ENCODE measurements around the gene ISCA2. TPM values are rescaled to one million over a fixed set of nuclear protein-coding genes. Genes with fewer than 3 reads are reported as not detected.

ISCA2 gene
- total and polyA plus RNA-seq, 2 donors, result 34.1 to 35.3 TPM

- no peaks in the 10 kb centered on the region for H3K9me3 ChIP-seq (ENCODE audit: control insufficient read depth in 2 of 2, insufficient read depth in 1 of 2, low read length in 1 of 2)
- H3K4me1 ChIP-seq (ENCODE audit: control insufficient read depth in 2 of 2, insufficient read depth in 2 of 2, low read length in 2 of 2), result peaks cover 0 to 11% of the 10 kb centered on the region in 2 donors
- DNase-seq (ENCODE audit: low read depth in 6 of 9, low spot score in 9 of 9), result no peak
- no peaks in the 10 kb centered on the region for H3K36me3 ChIP-seq (ENCODE audit: control insufficient read depth in 2 of 2, insufficient read depth in 2 of 2, low read length in 1 of 2)
- H3K27ac ChIP-seq (ENCODE audit: low read depth in 1 of 2, low read length in 1 of 2), result no peak overlapping the region
- no peak overlapping the region for H3K4me3 ChIP-seq (ENCODE audit: low read length in 2 of 2)
- peaks cover 0 to 2% of the 10 kb centered on the region in 2 donors for H3K27me3 ChIP-seq (ENCODE audit: control insufficient read depth in 2 of 2, insufficient read depth in 1 of 2, low read length in 1 of 2)
- 98% methylated on average over 12 of the region's 12 CpGs for WGBS
These were observed 10.4 kb downstream of the ISCA2 start for GRCh38 chr14:74503938-74504335.

GRCh38 chr14:74504412-74504811 is 10.8 kb downstream of the ISCA2 start:
- Histone ChIP-seq H3K9me3 (ENCODE audit: control insufficient read depth in 2 of 2, insufficient read depth in 1 of 2, low read length in 1 of 2) (no peaks in the 10 kb centered on the region), H3K27me3 (ENCODE audit: control insufficient read depth in 2 of 2, insufficient read depth in 1 of 2, low read length in 1 of 2) (peaks cover 0 to 2% of the 10 kb centered on the region in 2 donors), H3K4me3 (ENCODE audit: low read length in 2 of 2) (no peak overlapping the region), H3K27ac (ENCODE audit: low read depth in 1 of 2, low read length in 1 of 2) (no peak overlapping the region), H3K4me1 (ENCODE audit: control insufficient read depth in 2 of 2, insufficient read depth in 2 of 2, low read length in 2 of 2) (peaks cover 0 to 11% of the 10 kb centered on the region in 2 donors), H3K36me3 (ENCODE audit: control insufficient read depth in 2 of 2, insufficient read depth in 2 of 2, low read length in 1 of 2) (no peaks in the 10 kb centered on the region)
- 98% methylated on average over 4 of the region's 4 CpGs for WGBS
- no peak for DNase-seq (ENCODE audit: low read depth in 6 of 9, low spot score in 9 of 9)

- DNase-seq (ENCODE audit: low read depth in 6 of 9, low spot score in 9 of 9), result no peak
- no peaks in the 10 kb centered on the region for H3K36me3 ChIP-seq (ENCODE audit: control insufficient read depth in 2 of 2, insufficient read depth in 2 of 2, low read length in 1 of 2)
- peaks cover 0 to 11% of the 10 kb centered on the region in 2 donors for H3K4me1 ChIP-seq (ENCODE audit: control insufficient read depth in 2 of 2, insufficient read depth in 2 of 2, low read length in 2 of 2)
- no peaks in the 10 kb centered on the region for H3K9me3 ChIP-seq (ENCODE audit: control insufficient read depth in 2 of 2, insufficient read depth in 1 of 2, low read length in 1 of 2)
- H3K27ac ChIP-seq (ENCODE audit: low read depth in 1 of 2, low read length in 1 of 2), result no peak overlapping the region
- H3K27me3 ChIP-seq (ENCODE audit: control insufficient read depth in 2 of 2, insufficient read depth in 1 of 2, low read length in 1 of 2), result peaks cover 0 to 2% of the 10 kb centered on the region in 2 donors
- WGBS, result 98% methylated on average over 20 of the region's 20 CpGs
- no peak overlapping the region for H3K4me3 ChIP-seq (ENCODE audit: low read length in 2 of 2)
These were observed 11.5 kb downstream of the ISCA2 start for GRCh38 chr14:74504874-74505720.

DNA sequence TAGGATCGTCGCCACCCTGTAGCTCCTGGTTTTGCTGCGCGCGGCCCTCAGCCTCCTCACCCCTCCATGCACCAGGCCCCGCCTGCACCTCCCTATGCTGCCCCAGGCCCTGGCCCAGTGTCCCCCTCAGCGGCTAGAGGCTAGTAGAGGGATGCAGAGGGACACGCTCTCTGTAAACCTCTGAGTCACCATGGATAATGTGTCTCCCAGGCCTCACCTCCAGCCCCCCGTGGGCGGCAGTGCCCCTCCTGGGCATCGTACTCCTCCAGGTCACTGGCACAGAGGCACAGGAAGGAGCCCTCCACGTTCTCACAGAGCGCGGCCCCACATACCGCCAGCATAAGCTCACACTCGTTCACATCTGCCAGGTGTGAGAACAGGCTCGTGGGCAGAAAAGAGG is 12.3 kb downstream of the ISCA2 start:
- WGBS, result 55% methylated on average over 17 of the region's 17 CpGs
- DNase-seq (ENCODE audit: low read depth in 6 of 9, low spot score in 9 of 9), result peak in 1 of 9 donors; percentile 35
- H3K27ac ChIP-seq (ENCODE audit: low read depth in 1 of 2, low read length in 1 of 2), result no peak overlapping the region
- H3K36me3 ChIP-seq (ENCODE audit: control insufficient read depth in 2 of 2, insufficient read depth in 2 of 2, low read length in 1 of 2), result no peaks in the 10 kb centered on the region
- H3K27me3 ChIP-seq (ENCODE audit: control insufficient read depth in 2 of 2, insufficient read depth in 1 of 2, low read length in 1 of 2), result peaks cover 0 to 2% of the 10 kb centered on the region in 2 donors
- no peaks in the 10 kb centered on the region for H3K9me3 ChIP-seq (ENCODE audit: control insufficient read depth in 2 of 2, insufficient read depth in 1 of 2, low read length in 1 of 2)
- H3K4me3 ChIP-seq (ENCODE audit: low read length in 2 of 2), result no peak overlapping the region
- H3K4me1 ChIP-seq (ENCODE audit: control insufficient read depth in 2 of 2, insufficient read depth in 2 of 2, low read length in 2 of 2), result peaks cover 0 to 11% of the 10 kb centered on the region in 2 donors

GRCh38 chr14:74506411-74506851 is 12.9 kb downstream of the ISCA2 start:
- H3K4me1 ChIP-seq (ENCODE audit: control insufficient read depth in 2 of 2, insufficient read depth in 2 of 2, low read length in 2 of 2), result peaks cover 0 to 11% of the 10 kb centered on the region in 2 donors
- H3K27me3 ChIP-seq (ENCODE audit: control insufficient read depth in 2 of 2, insufficient read depth in 1 of 2, low read length in 1 of 2), result peaks cover 0 to 2% of the 10 kb centered on the region in 2 donors
- H3K4me3 ChIP-seq (ENCODE audit: low read length in 2 of 2), result no peak overlapping the region
- no peak overlapping the region for H3K27ac ChIP-seq (ENCODE audit: low read depth in 1 of 2, low read length in 1 of 2)
- H3K36me3 ChIP-seq (ENCODE audit: control insufficient read depth in 2 of 2, insufficient read depth in 2 of 2, low read length in 1 of 2), result no peaks in the 10 kb centered on the region
- H3K9me3 ChIP-seq (ENCODE audit: control insufficient read depth in 2 of 2, insufficient read depth in 1 of 2, low read length in 1 of 2), result no peaks in the 10 kb centered on the region
- peak in 1 of 9 donors; percentile 18 for DNase-seq (ENCODE audit: low read depth in 6 of 9, low spot score in 9 of 9)
- WGBS, result 59% methylated on average over 13 of the region's 13 CpGs

GRCh38 chr14:74507085-74507484 is 13.5 kb downstream of the ISCA2 start:
- Histone ChIP-seq H3K27me3 (ENCODE audit: control insufficient read depth in 2 of 2, insufficient read depth in 1 of 2, low read length in 1 of 2) (peaks cover 0 to 2% of the 10 kb centered on the region in 2 donors), H3K4me1 (ENCODE audit: control insufficient read depth in 2 of 2, insufficient read depth in 2 of 2, low read length in 2 of 2) (peaks cover 0 to 11% of the 10 kb centered on the region in 2 donors), H3K36me3 (ENCODE audit: control insufficient read depth in 2 of 2, insufficient read depth in 2 of 2, low read length in 1 of 2) (no peaks in the 10 kb centered on the region), H3K27ac (ENCODE audit: low read depth in 1 of 2, low read length in 1 of 2) (no peak overlapping the region), H3K9me3 (ENCODE audit: control insufficient read depth in 2 of 2, insufficient read depth in 1 of 2, low read length in 1 of 2) (no peaks in the 10 kb centered on the region), H3K4me3 (ENCODE audit: low read length in 2 of 2) (no peak overlapping the region)
- no peak for DNase-seq (ENCODE audit: low read depth in 6 of 9, low spot score in 9 of 9)
- 96% methylated on average over 8 of the region's 8 CpGs for WGBS

- Histone ChIP-seq H3K4me1 (ENCODE audit: control insufficient read depth in 2 of 2, insufficient read depth in 2 of 2, low read length in 2 of 2) (peaks cover 0 to 11% of the 10 kb centered on the region in 2 donors), H3K4me3 (ENCODE audit: low read length in 2 of 2) (no peak overlapping the region), H3K9me3 (ENCODE audit: control insufficient read depth in 2 of 2, insufficient read depth in 1 of 2, low read length in 1 of 2) (no peaks in the 10 kb centered on the region), H3K36me3 (ENCODE audit: control insufficient read depth in 2 of 2, insufficient read depth in 2 of 2, low read length in 1 of 2) (no peaks in the 10 kb centered on the region), H3K27me3 (ENCODE audit: control insufficient read depth in 2 of 2, insufficient read depth in 1 of 2, low read length in 1 of 2) (peaks cover 0 to 2% of the 10 kb centered on the region in 2 donors), H3K27ac (ENCODE audit: low read depth in 1 of 2, low read length in 1 of 2) (no peak overlapping the region)
- no peak for DNase-seq (ENCODE audit: low read depth in 6 of 9, low spot score in 9 of 9)
- 70% methylated on average over 5 of the region's 5 CpGs for WGBS
These were observed 14.3 kb downstream of the ISCA2 start for GRCh38 chr14:74507840-74508239.

GRCh38 chr14:74508292-74508731 is 14.7 kb downstream of the ISCA2 start:
- Histone ChIP-seq H3K27me3 (ENCODE audit: control insufficient read depth in 2 of 2, insufficient read depth in 1 of 2, low read length in 1 of 2) (peaks cover 0 to 2% of the 10 kb centered on the region in 2 donors), H3K9me3 (ENCODE audit: control insufficient read depth in 2 of 2, insufficient read depth in 1 of 2, low read length in 1 of 2) (no peaks in the 10 kb centered on the region), H3K4me1 (ENCODE audit: control insufficient read depth in 2 of 2, insufficient read depth in 2 of 2, low read length in 2 of 2) (peaks cover 0 to 11% of the 10 kb centered on the region in 2 donors), H3K27ac (ENCODE audit: low read depth in 1 of 2, low read length in 1 of 2) (no peak overlapping the region), H3K36me3 (ENCODE audit: control insufficient read depth in 2 of 2, insufficient read depth in 2 of 2, low read length in 1 of 2) (no peaks in the 10 kb centered on the region), H3K4me3 (ENCODE audit: low read length in 2 of 2) (no peak overlapping the region)
- peak in 1 of 9 donors; percentile 14 for DNase-seq (ENCODE audit: low read depth in 6 of 9, low spot score in 9 of 9)
- WGBS, result 66% methylated on average over 15 of the region's 15 CpGs

DNA sequence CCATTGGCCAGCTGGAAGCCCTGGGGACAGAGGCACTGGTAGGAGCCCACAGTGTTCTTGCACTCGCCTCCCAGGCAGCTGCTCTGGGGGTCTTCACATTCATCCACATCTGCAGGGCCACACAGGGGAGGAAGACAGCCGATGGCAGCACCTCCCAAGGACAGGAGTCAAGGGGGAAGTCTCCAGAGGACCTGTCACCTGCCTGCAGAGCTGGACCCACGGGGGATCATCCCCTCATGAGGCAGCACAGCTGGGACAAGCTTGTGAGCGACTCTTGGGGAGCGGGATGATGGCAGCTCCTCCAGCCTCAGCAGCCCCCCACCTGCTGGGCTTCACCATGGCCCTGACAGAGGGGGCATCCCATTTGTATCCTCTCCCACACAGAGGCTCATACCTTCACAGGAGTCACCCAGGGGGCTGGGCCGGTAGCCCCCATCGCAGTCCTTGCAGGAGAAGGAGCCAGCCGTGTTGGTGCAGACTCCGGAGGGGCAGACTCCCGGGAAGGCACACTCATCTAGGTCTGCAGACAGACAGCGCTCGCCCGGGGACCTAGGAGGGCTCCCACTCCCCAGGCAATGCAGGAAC is 15.4 kb downstream of the ISCA2 start:
- Histone ChIP-seq H3K27me3 (ENCODE audit: control insufficient read depth in 2 of 2, insufficient read depth in 1 of 2, low read length in 1 of 2) (peaks cover 0 to 2% of the 10 kb centered on the region in 2 donors), H3K36me3 (ENCODE audit: control insufficient read depth in 2 of 2, insufficient read depth in 2 of 2, low read length in 1 of 2) (no peaks in the 10 kb centered on the region), H3K9me3 (ENCODE audit: control insufficient read depth in 2 of 2, insufficient read depth in 1 of 2, low read length in 1 of 2) (no peaks in the 10 kb centered on the region), H3K4me3 (ENCODE audit: low read length in 2 of 2) (no peak overlapping the region), H3K27ac (ENCODE audit: low read depth in 1 of 2, low read length in 1 of 2) (no peak overlapping the region), H3K4me1 (ENCODE audit: control insufficient read depth in 2 of 2, insufficient read depth in 2 of 2, low read length in 2 of 2) (peaks cover 0 to 13% of the 10 kb centered on the region in 2 donors)
- no peak for DNase-seq (ENCODE audit: low read depth in 6 of 9, low spot score in 9 of 9)
- 96% methylated on average over 13 of the region's 13 CpGs for WGBS
